Adrenal gland (tissue), 12 donors: ENCODE results near the gene DSCAML1. TPM values are rescaled to one million over a fixed set of nuclear protein-coding genes. Genes with fewer than 3 reads are reported as not detected.
"Not testable (repeated sequence)": the region's sequence is repeated elsewhere in the genome, so short reads cannot be mapped to it uniquely, and the experiment has no call there.

Experiments used
- DNase-seq, 7 donors: peaks; one replicate each; pipeline ENCODE4 v3.0.0-alpha.2; 2019 to 2020
- H3K27ac ChIP-seq, 5 donors: fragments of 200-600 bp; sonication (generic) in 4 of 5; 1 replicate in 3 of 5; 2 replicates in 2 of 5; pipeline versions ENCODE4 v1.5.1 to v1.8.0; 2016 to 2020; ENCODE audit warnings: mild to moderate bottlenecking in 1 of 5
- H3K27me3 ChIP-seq: fragments of 200-600 bp; 2 replicates; pipeline ENCODE4 v1.8.0; 2021
- H3K36me3 ChIP-seq, 2 donors: fragments of 200-600 bp; replicated peaks in 1 of 2; 1 replicate in 1 of 2; 2 replicates in 1 of 2; pipeline versions ENCODE4 v1.5.1 to v1.8.0; 2018 to 2022
- H3K4me1 ChIP-seq, 2 donors: fragments of 200-600 bp; replicated peaks in 1 of 2; 1 replicate in 1 of 2; 2 replicates in 1 of 2; pipeline versions ENCODE4 v1.5.1 to v1.8.0; 2018 to 2021
- H3K4me3 ChIP-seq, 4 donors: fragments of 200-600 bp; sonication (generic) in 3 of 4; one replicate each; pipeline ENCODE4 v1.5.1; 2016 to 2018
- H3K9me3 ChIP-seq, 3 donors: fragments of 200-600 bp; sonication (generic) in 1 of 3; replicated peaks in 1 of 3; 1 replicate in 2 of 3; 2 replicates in 1 of 3; pipeline versions ENCODE4 v1.5.1 to v1.8.0; 2016 to 2021
- POLR2A ChIP-seq, 2 donors: fragments of 450-650 bp; IDR thresholded peaks; one replicate each; pipeline ENCODE4 v1.6.1; 2017; ENCODE audit warnings: antibody characterized with exemption in 2 of 2, mild to moderate bottlenecking in 2 of 2, moderate library complexity in 1 of 2
- WGBS, 4 donors: extraction: QIAGEN DNeasy Blood & Tissue Kit in 2 of 4; methylation state at CpG; one replicate each; pipeline versions ENCODE4 v1.1.5 to v1.1.7; 2013 to 2017; 5-methylcytosine and 5-hydroxymethylcytosine counted together
- intact Hi-C, 2 donors: fragments of 100-400 bp; cut with DNase I; formaldehyde crosslinking; loops; one replicate each; pipeline versions ENCODE4 v1.14.1 to v1.15.0; 2022 to 2023
- polyA plus RNA-seq, 3 donors: library from polyadenylated mRNA; stranded (reverse); fragments of 200-250 nt in 2 of 3; fragments of 350-450 nt in 1 of 3; fragmentation: Illumina TruSeq in 1 of 3; extraction: RNeasy Lipid Tissue Mini Kit (QIAGEN cat#74804) in 1 of 3; gene quantifications; one replicate each; pipeline ENCODE4 v1.2.3, GENCODE V29; 2013 to 2014
- total RNA-seq, 9 donors: library from RNA; depleted of rRNA in 4 of 9; stranded (reverse); fragments of >200 nt in 4 of 9; fragments of 120-200 nt in 1 of 9; fragmentation: NEBNext Ultra II Directional in 1 of 9; extraction: Animal tissue kit (Norgen Biotek cat#: 25700) in 1 of 9; gene quantifications; one replicate each; pipeline versions ENCODE4 v1.1.0 to v1.2.4, GENCODE V29; 2013 to 2023
- TF ChIP-seq, protein P1 (sequence below), 6 experiments: fragments of 450-650 bp in 4 of 6; fragments of 200-600 bp in 2 of 6; sonication (generic) in 1 of 6; IDR thresholded peaks; 1 replicate in 5 of 6; 2 replicates in 1 of 6; pipeline versions ENCODE4 v1.5.1 to v1.8.0; 2016 to 2021; ENCODE audit warnings: antibody characterized with exemption in 6 of 6, mild to moderate bottlenecking in 2 of 6, moderate library complexity in 1 of 6
- donor health status: healthy with polysubstance abuse.
- donor health status: Bipolar disorder and iron deficiency.
- donor health status: DM: yes; HTN: yes; CAD: no.
- donor health status: DM: no; HTN: no; CAD: no.
- donor health status: DM: no; HTN: no; CAD: no.
- donor health status: DM: yes; HTN: yes; CAD: no.

DSCAML1 gene
- total and polyA plus RNA-seq, 12 donors, result 0.09 to 1.9 (median 0.55) TPM; not detected in 1

DNA sequence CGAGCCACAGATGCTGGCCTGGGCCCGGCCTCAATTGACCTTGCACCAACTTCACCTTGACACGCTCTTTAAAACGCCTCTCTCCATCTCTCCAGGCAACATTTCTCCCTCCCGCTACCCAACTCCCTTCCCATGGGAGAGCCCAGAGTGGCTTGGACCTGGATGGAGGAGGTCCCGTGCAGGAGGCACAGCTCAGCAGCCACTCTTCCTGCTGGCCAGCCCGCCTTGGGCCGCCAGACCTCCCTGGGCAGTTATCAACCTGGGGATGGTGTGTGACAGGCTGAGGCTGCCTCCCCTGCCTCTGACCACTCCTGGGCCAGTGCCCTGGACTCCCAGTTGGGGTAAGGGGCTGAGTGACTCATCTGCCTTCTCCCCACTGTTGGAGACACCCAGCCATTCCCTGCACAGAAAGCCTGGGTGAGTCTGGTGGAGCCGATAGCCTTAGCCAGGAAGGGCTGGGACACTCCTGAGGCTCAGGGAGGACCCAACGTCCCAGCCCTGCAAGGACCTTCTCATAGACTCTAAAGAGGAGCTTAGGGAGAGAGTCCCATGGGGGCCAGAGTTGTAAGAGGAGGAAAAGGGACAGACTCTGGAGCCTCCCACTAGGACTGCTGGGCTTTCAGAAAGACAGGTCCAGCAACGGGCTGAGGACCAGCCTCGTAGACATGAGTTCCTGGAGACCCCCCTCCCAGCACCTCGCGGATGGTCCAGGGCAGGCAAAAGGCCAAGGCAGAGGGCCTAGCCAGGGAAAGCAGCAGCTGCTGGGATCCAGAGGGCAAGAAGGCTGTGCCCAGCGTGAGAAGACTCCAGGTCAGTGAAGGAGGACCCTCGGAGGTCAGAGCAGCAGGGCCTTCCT is 337.7 kb downstream of the DSCAML1 start:
- intact Hi-C loops, result no loop called here
- TF ChIP-seq, protein P1, sequence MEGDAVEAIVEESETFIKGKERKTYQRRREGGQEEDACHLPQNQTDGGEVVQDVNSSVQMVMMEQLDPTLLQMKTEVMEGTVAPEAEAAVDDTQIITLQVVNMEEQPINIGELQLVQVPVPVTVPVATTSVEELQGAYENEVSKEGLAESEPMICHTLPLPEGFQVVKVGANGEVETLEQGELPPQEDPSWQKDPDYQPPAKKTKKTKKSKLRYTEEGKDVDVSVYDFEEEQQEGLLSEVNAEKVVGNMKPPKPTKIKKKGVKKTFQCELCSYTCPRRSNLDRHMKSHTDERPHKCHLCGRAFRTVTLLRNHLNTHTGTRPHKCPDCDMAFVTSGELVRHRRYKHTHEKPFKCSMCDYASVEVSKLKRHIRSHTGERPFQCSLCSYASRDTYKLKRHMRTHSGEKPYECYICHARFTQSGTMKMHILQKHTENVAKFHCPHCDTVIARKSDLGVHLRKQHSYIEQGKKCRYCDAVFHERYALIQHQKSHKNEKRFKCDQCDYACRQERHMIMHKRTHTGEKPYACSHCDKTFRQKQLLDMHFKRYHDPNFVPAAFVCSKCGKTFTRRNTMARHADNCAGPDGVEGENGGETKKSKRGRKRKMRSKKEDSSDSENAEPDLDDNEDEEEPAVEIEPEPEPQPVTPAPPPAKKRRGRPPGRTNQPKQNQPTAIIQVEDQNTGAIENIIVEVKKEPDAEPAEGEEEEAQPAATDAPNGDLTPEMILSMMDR (IDR thresholded peaks at IDR 0.05), result no peak
- TF ChIP-seq POLR2A (IDR thresholded peaks at IDR 0.05), result no peak
- no peaks in the 10 kb centered on the region for H3K9me3 ChIP-seq
- H3K27me3 ChIP-seq, result no peaks in the 10 kb centered on the region
- WGBS, 4 donors, result 81 to 84% (median 83%) methylated on average over 11 to 16 of the region's 16 CpGs
- no peak overlapping the region for H3K4me3 ChIP-seq
- H3K36me3 ChIP-seq, result no peaks in the 10 kb centered on the region
- DNase-seq, result no peak
- no peak overlapping the region for H3K27ac ChIP-seq
- H3K4me1 ChIP-seq, result no peaks in the 10 kb centered on the region

DNA sequence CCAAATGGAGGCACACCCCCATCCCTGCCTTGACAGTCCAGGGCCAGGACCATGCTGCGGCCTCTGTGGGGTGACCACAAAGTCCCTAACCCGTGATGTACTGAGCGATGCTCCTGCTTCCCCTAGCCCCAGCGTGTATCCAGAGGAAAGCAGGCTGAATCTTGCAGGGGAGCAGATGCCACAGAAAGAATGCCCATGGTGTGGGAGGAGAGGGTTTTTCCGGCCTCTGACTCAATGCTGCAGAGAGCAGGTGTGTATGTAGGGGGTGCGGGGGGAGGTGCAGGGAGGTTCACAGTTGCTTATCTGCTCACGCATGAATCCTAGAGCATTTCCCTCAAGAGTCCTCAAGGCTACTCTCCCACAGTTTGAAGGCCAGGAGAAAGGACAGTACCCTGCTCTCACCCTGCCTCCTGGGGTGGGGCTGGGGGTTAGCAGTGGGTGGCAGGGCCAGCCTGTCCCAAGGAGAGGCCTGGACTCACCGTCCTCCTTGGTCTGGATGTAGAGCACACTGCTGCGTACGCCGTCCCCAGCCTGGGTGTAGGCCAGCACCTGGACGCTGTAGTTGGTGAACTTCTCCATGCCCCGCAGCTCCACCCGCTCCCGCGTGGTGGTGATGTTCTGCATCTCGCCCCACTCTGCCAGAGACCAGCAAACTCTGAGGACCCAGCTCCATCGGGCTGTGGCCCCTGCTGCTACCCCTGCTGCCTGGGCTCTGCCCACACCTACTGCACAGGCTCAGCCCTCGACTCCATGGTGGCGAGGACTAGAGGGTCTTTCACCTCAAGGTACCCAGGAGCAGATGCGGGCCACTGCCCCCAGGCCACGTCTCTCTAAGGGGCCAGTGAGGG is 338.5 kb downstream of the DSCAML1 start:
- DNase-seq, result no peak
- H3K4me1 ChIP-seq, result no peaks in the 10 kb centered on the region
- no peak overlapping the region for H3K27ac ChIP-seq
- no peaks in the 10 kb centered on the region for H3K27me3 ChIP-seq
- WGBS, 4 donors, result 89 to 92% (median 91%) methylated on average over 7 to 22 of the region's 22 CpGs
- H3K36me3 ChIP-seq, result no peaks in the 10 kb centered on the region
- no peak overlapping the region for H3K4me3 ChIP-seq
- intact Hi-C loops, result no loop called here
- no peak for TF ChIP-seq POLR2A (IDR thresholded peaks at IDR 0.05)
- no peaks in the 10 kb centered on the region for H3K9me3 ChIP-seq

- WGBS, 4 donors, result 76 to 80% (median 79%) methylated on average over 9 of the region's 9 CpGs
- H3K27me3 ChIP-seq, result no peaks in the 10 kb centered on the region
- no peak overlapping the region for H3K4me3 ChIP-seq
- H3K9me3 ChIP-seq, result no peaks in the 10 kb centered on the region
- H3K27ac ChIP-seq, result no peak overlapping the region
- intact Hi-C loops, result no loop called here
- H3K4me1 ChIP-seq, result no peaks in the 10 kb centered on the region
- TF ChIP-seq, protein P1 (IDR thresholded peaks at IDR 0.05), result no peak
- no peak for TF ChIP-seq POLR2A (IDR thresholded peaks at IDR 0.05)
- H3K36me3 ChIP-seq, result no peaks in the 10 kb centered on the region
- no peak for DNase-seq
These were observed 339.2 kb downstream of the DSCAML1 start for GRCh38 chr11:117457835-117458234.

- Histone ChIP-seq H3K27me3 (no peaks in the 10 kb centered on the region), H3K4me3 (no peak overlapping the region), H3K27ac (no peak overlapping the region), H3K4me1 (no peaks in the 10 kb centered on the region), H3K9me3 (no peaks in the 10 kb centered on the region), H3K36me3 (no peaks in the 10 kb centered on the region)
- intact Hi-C loops, result no loop called here
- WGBS, 4 donors, result 62 to 71% (median 65%) methylated on average over 9 to 15 of the region's 15 CpGs
- no peak for DNase-seq
- TF ChIP-seq POLR2A (IDR thresholded peaks at IDR 0.05), result no peak
- TF ChIP-seq, protein P1 (IDR thresholded peaks at IDR 0.05), result no peak
These were observed 339.8 kb downstream of the DSCAML1 start for GRCh38 chr11:117457031-117457785.

DNA sequence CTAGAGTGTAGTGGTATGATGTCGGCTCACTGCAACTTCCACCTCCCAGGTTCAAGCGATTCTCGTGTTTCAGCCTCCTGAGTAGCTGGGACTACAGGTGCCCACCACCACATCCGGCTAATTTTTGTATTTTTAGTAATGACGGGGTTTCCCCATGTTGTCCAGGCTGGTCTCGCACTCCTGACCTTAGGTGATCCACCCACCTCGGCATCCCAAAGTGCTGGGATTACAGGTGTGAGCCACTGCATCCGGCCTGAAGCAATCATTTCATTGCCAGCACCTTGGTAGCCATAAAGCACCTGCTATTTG is 340.3 kb downstream of the DSCAML1 start:
- H3K27me3 ChIP-seq, H3K4me1 ChIP-seq, H3K4me3 ChIP-seq, H3K9me3 ChIP-seq, H3K36me3 ChIP-seq, DNase-seq, intact Hi-C loops, H3K27ac ChIP-seq: not testable (repeated sequence)
- 92 to 96% (median 93%) methylated on average over 8 of the region's 8 CpGs for WGBS, 4 donors
